Measurements from ENCODE around the gene SARDH. TPM values are rescaled to one million over a fixed set of nuclear protein-coding genes. Genes with fewer than 3 reads are reported as not detected.

The SARDH gene
- total and polyA plus RNA-seq, 2 of the 8 experiments (the other 6 are each of a cell fraction or from before 2014, with no cell fraction given), result 6.4 to 7.4 TPM

GRCh38 chr9:133768371-133768858 lies 30.3 kb upstream of the SARDH start:
- FAIRE-seq (no peak), DNase-seq (ENCODE audit: low read depth in 1 of 2, low spot score in 2 of 2) (no peak)
- Histone ChIP-seq H2BK20ac (ENCODE audit: low read length) (no peak overlapping the region), H4K91ac (replicated peaks; ENCODE audit: insufficient read length, low read length) (no peak overlapping the region), H3K9ac (replicated peaks in 1 of 4; ENCODE audit: extremely low read depth in 1 of 4, low read depth in 3 of 4, low read length in 3 of 4) (no peak overlapping the region), H2BK15ac (ENCODE audit: low read length) (no peak overlapping the region), H3K36me3 (ENCODE audit: control insufficient read depth in 2 of 4, insufficient read depth in 4 of 4, low read length in 3 of 4) (peaks cover 2 to 12% (median 9%) of the 10 kb centered on the region in 4 experiments; a peak in 6 of 8 replicates), H3K9me3 (ENCODE audit: insufficient read depth in 2 of 2, low read depth in 1 of 2, low read length in 1 of 2) (peaks cover 0 to 3% of the 10 kb centered on the region in 2 experiments; a peak in 1 of 4 replicates), H3K79me2 (ENCODE audit: control insufficient read depth in 1 of 2, insufficient read depth in 2 of 2, low read length in 2 of 2) (no peaks in the 10 kb centered on the region), H3K4ac (replicated peaks; ENCODE audit: insufficient read length, low read depth, low read length) (no peak overlapping the region), H2AK5ac (ENCODE audit: low read depth, low read length) (no peak overlapping the region), H3K14ac (ENCODE audit: insufficient read length) (no peak overlapping the region), H3K18ac (ENCODE audit: extremely low read depth, low read length) (no peak overlapping the region), H2BK12ac (ENCODE audit: low read depth, low read length) (no peak overlapping the region), H2AFZ (ENCODE audit: low read length) (no peak overlapping the region), H4K5ac (ENCODE audit: insufficient read length, low read depth, low read length) (no peak overlapping the region), H2BK5ac (ENCODE audit: low read depth, low read length) (no peak overlapping the region), H3K27me3 (replicated peaks in 1 of 4; ENCODE audit: control insufficient read depth in 3 of 4, extremely low read depth in 1 of 4, insufficient read depth in 3 of 4, low read length in 3 of 4) (no peaks in the 10 kb centered on the region; a peak in 1 of 7 replicates), H4K20me1 (replicated peaks in 1 of 2; ENCODE audit: control insufficient read depth in 1 of 2, insufficient read depth in 2 of 2, low read length in 2 of 2) (peaks cover 2 to 3% of the 10 kb centered on the region in 2 experiments), H4K8ac (ENCODE audit: extremely low read depth, insufficient read depth, low read length) (no peak overlapping the region), H3K23me2 (ENCODE audit: low read depth, low read length) (no peaks in the 10 kb centered on the region; the same call in 1 of the 2 replicates), H3K4me3 (ENCODE audit: extremely low read depth in 1 of 4, insufficient read depth in 2 of 4, low read depth in 3 of 4, low read length in 4 of 4) (no peak overlapping the region), H3K23ac (ENCODE audit: insufficient read length) (no peak overlapping the region), H3K4me1 (replicated peaks in 1 of 4; ENCODE audit: control insufficient read depth in 3 of 4, insufficient read depth in 4 of 4, low read length in 3 of 4) (no peaks in the 10 kb centered on the region), H2BK120ac (replicated peaks; ENCODE audit: low read depth, low read length) (no peak overlapping the region), H3K27ac (ENCODE audit: low read depth, low read length) (no peak overlapping the region), H3K56ac (replicated peaks; ENCODE audit: insufficient read length, low read depth, low read length) (no peak overlapping the region), H3K79me1 (ENCODE audit: low read depth, low read length) (no peaks in the 10 kb centered on the region), H3K4me2 (ENCODE audit: insufficient read depth in 1 of 2, low read depth in 2 of 2, low read length in 2 of 2) (no peak overlapping the region)
- ChIA-PET POLR2A (ENCODE audit: partially characterized antibody) (interaction anchor here (1.7 kb wide), 1 partner anchor 10 kb away, joined by 3 read pairs; no protein-coding TSS in a partner anchor), CTCF (ENCODE audit: partially characterized antibody) (interaction anchor here (0.9 to 6.8 kb wide), 21 partner anchors 8 to 239 kb away, joined by 3 to 65 read pairs (median 5); no protein-coding TSS in a partner anchor)
- 97% methylated on average over 17 of the region's 17 CpGs; no CpG with 5 or more reads in 1 of the 2 experiments for WGBS, 2 experiments (ENCODE audit: extremely low coverage in 1 of 2, insufficient coverage in 1 of 2, insufficient read length in 1 of 2, insufficient replicate concordance in 2 of 2, low coverage in 1 of 2, low lambda C conversion rate in 2 of 2, missing lambda C conversion rate in 1 of 2)
- TF ChIP-seq SAP30 (IDR thresholded peaks at IDR 0.05; ENCODE audit: insufficient read depth, insufficient replicate concordance, low read length) (no peak), POU5F1 (IDR thresholded peaks at IDR 0.05; ENCODE audit: low read depth, low read length) (no peak), KDM5A (IDR thresholded peaks at IDR 0.05; ENCODE audit: low read length) (no peak), SP1 (IDR thresholded peaks at IDR 0.05; ENCODE audit: low read depth, low read length) (no peak), JUN (IDR thresholded peaks at IDR 0.05; ENCODE audit: low read depth, low read length) (no peak)
